Panc1 (cell line): ENCODE data around the gene GPR42.
"Not testable (repeated sequence)": the region's sequence is repeated elsewhere in the genome, so short reads cannot be mapped to it uniquely, and the experiment has no call there.

ENCODE experiments used
- CTCF ChIP-seq: fragments of 450-650 bp; IDR thresholded peaks from 2 replicates; pipeline ENCODE4 v1.5.1; 2017; ENCODE audit warnings: mild to moderate bottlenecking
- SIN3A ChIP-seq: IDR thresholded peaks from 2 replicates; pipeline ENCODE4 v1.6.1; 2012; ENCODE audit warnings: low read depth, mild to moderate bottlenecking, low read length, moderate library complexity, borderline replicate concordance; ENCODE audit not compliant: insufficient read depth
- TF ChIP-seq, protein P1 (sequence below), 2 experiments: IDR thresholded peaks; 2 replicates each; pipeline ENCODE4 v1.6.1; 2011 to 2012; ENCODE audit warnings: low read depth in 2 of 2, control low read depth in 1 of 2, low read length in 1 of 2, mild to moderate bottlenecking in 1 of 2, moderate library complexity in 1 of 2; ENCODE audit not compliant: insufficient read depth in 1 of 2

GRCh38 chr19:35360081-35360480 is 10.8 kb upstream of the GPR42 start:
- TF ChIP-seq SIN3A, CTCF: not testable (repeated sequence)
- TF ChIP-seq, protein P1, sequence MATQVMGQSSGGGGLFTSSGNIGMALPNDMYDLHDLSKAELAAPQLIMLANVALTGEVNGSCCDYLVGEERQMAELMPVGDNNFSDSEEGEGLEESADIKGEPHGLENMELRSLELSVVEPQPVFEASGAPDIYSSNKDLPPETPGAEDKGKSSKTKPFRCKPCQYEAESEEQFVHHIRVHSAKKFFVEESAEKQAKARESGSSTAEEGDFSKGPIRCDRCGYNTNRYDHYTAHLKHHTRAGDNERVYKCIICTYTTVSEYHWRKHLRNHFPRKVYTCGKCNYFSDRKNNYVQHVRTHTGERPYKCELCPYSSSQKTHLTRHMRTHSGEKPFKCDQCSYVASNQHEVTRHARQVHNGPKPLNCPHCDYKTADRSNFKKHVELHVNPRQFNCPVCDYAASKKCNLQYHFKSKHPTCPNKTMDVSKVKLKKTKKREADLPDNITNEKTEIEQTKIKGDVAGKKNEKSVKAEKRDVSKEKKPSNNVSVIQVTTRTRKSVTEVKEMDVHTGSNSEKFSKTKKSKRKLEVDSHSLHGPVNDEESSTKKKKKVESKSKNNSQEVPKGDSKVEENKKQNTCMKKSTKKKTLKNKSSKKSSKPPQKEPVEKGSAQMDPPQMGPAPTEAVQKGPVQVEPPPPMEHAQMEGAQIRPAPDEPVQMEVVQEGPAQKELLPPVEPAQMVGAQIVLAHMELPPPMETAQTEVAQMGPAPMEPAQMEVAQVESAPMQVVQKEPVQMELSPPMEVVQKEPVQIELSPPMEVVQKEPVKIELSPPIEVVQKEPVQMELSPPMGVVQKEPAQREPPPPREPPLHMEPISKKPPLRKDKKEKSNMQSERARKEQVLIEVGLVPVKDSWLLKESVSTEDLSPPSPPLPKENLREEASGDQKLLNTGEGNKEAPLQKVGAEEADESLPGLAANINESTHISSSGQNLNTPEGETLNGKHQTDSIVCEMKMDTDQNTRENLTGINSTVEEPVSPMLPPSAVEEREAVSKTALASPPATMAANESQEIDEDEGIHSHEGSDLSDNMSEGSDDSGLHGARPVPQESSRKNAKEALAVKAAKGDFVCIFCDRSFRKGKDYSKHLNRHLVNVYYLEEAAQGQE (IDR thresholded peaks at IDR 0.05; ENCODE audit: insufficient read depth in 1 of 2, low read depth in 2 of 2, low read length in 1 of 2), result not testable (repeated sequence)
